GM21528 (cell line): ENCODE results near the gene PKMYT1.
A peak's percentile ranks its signal among the peaks of the same experiment; 100 is the strongest.

Experiments
- ATAC-seq: cut with Tn5 transposase; IDR thresholded peaks from one replicate; pipeline ENCODE4 v1.9.1; 2021; ENCODE audit warnings: mild to moderate bottlenecking, moderate library complexity; ENCODE audit not compliant: unreplicated experiment, low FRiP score

PKMYT1 gene

GRCh38 chr16:3001316-3001715, 21.1 kb upstream of the PKMYT1 start:
- ATAC-seq = no peak

- ATAC-seq = no peak
These were observed 20.3 kb upstream of the PKMYT1 start for GRCh38 chr16:3000540-3000939.

- no peak for ATAC-seq
These were observed 19.7 kb upstream of the PKMYT1 start for GRCh38 chr16:2999929-3000328.

GRCh38 chr16:2996298-2996697, 16.1 kb upstream of the PKMYT1 start:
- no peak for ATAC-seq

GRCh38 chr16:2992383-2993081, 12.3 kb upstream of the PKMYT1 start:
- no peak for ATAC-seq

GRCh38 chr16:2991566-2992261, 11.5 kb upstream of the PKMYT1 start:
- no peak for ATAC-seq

- ATAC-seq = no peak
These were observed 10.6 kb upstream of the PKMYT1 start for GRCh38 chr16:2990891-2991290.

GRCh38 chr16:2988590-2989099, 8.4 kb upstream of the PKMYT1 start:
- no peak for ATAC-seq

- ATAC-seq = no peak
These were observed 7.6 kb upstream of the PKMYT1 start for GRCh38 chr16:2987833-2988232.

GRCh38 chr16:2987286-2987685, 7.0 kb upstream of the PKMYT1 start:
- no peak for ATAC-seq

- ATAC-seq = no peak
These were observed 6.5 kb upstream of the PKMYT1 start for GRCh38 chr16:2986623-2987188.

GRCh38 chr16:2985893-2986355, 5.7 kb upstream of the PKMYT1 start:
- ATAC-seq = no peak

GRCh38 chr16:2985462-2985861, 5.2 kb upstream of the PKMYT1 start:
- ATAC-seq = no peak

- ATAC-seq = no peak
These were observed 3.5 kb upstream of the PKMYT1 start for GRCh38 chr16:2983706-2984136.

GRCh38 chr16:2982402-2982801, 2.2 kb upstream of the PKMYT1 start:
- ATAC-seq = no peak

GRCh38 chr16:2981899-2982250, 1.6 kb upstream of the PKMYT1 start:
- no peak for ATAC-seq

- no peak for ATAC-seq
These were observed 1.1 kb upstream of the PKMYT1 start for GRCh38 chr16:2981177-2981898.

GRCh38 chr16:2979669-2980226, 498 bp downstream of the PKMYT1 start:
- ATAC-seq = peak; percentile 5

- ATAC-seq = no peak
These were observed 2.8 kb downstream of the PKMYT1 start for GRCh38 chr16:2977440-2977839.

GRCh38 chr16:2976673-2977072, 3.6 kb downstream of the PKMYT1 start:
- no peak for ATAC-seq

GRCh38 chr16:2976201-2976600, 4.0 kb downstream of the PKMYT1 start:
- no peak for ATAC-seq
